Loucy (cell line): ENCODE measurements around the gene TPRA1.

Experiments used
- H2AFZ ChIP-seq: fragments of 200-600 bp; sonication (generic); 2 replicates; pipeline ENCODE4 v1.6.0; 2016; ENCODE audit warnings: antibody characterized with exemption, mild to moderate bottlenecking, low read length, moderate library complexity
- H3F3A ChIP-seq: fragments of 200-600 bp; 2 replicates; pipeline ENCODE4 v1.6.0; 2016; ENCODE audit warnings: antibody characterized with exemption, low read depth, mild to moderate bottlenecking
- H3K27me3 ChIP-seq: fragments of 200-600 bp; sonication (generic); 2 replicates; pipeline ENCODE4 v1.6.1; 2014; ENCODE audit warnings: low read length, mild to moderate bottlenecking; ENCODE audit not compliant: insufficient read depth, poor library complexity, severe bottlenecking
- H3K36me3 ChIP-seq: fragments of 200-600 bp; sonication (generic); 2 replicates; pipeline ENCODE4 v1.6.1; 2016; ENCODE audit warnings: low read length; ENCODE audit not compliant: insufficient read depth
- H3K4me1 ChIP-seq: fragments of 200-600 bp; sonication (generic); 2 replicates; pipeline ENCODE4 v1.5.1; 2014; ENCODE audit warnings: low read length, mild to moderate bottlenecking; ENCODE audit not compliant: insufficient read depth, poor library complexity, severe bottlenecking
- H3K4me2 ChIP-seq: fragments of 200-600 bp; sonication (generic); 2 replicates; pipeline ENCODE4 v1.6.0; 2014; ENCODE audit warnings: antibody characterized with exemption, low read length, low read depth, mild to moderate bottlenecking; ENCODE audit not compliant: poor library complexity, severe bottlenecking
- H3K4me3 ChIP-seq: fragments of 200-600 bp; sonication (generic); 2 replicates; pipeline ENCODE4 v1.5.1; 2014; ENCODE audit warnings: low read length, mild to moderate bottlenecking, mixed read lengths; ENCODE audit not compliant: poor library complexity, severe bottlenecking
- H3K79me2 ChIP-seq: fragments of 200-600 bp; sonication (generic); 2 replicates; pipeline ENCODE4 v1.6.1; 2014; ENCODE audit warnings: low read length; ENCODE audit not compliant: insufficient read depth
- H3K9ac ChIP-seq: fragments of 200-600 bp; sonication (generic); 2 replicates; pipeline ENCODE4 v1.6.0; 2014; ENCODE audit warnings: mild to moderate bottlenecking, low read depth, low read length, moderate library complexity; ENCODE audit not compliant: poor library complexity, severe bottlenecking
- H3K9me2 ChIP-seq: fragments of 200-600 bp; sonication (generic); replicated peaks from 2 replicates; pipeline ENCODE4 v1.6.1; 2016; ENCODE audit warnings: low read depth, low read length, mixed read lengths
- H3K9me3 ChIP-seq: fragments of 200-600 bp; sonication (generic); 2 replicates; pipeline ENCODE4 v1.6.1; 2014; ENCODE audit warnings: mild to moderate bottlenecking, antibody characterized with exemption, low read length, low read depth; ENCODE audit not compliant: insufficient read depth
- H4K20me1 ChIP-seq: fragments of 200-600 bp; sonication (generic); 2 replicates; pipeline ENCODE4 v1.6.0; 2014; ENCODE audit warnings: antibody characterized with exemption, low read length, mild to moderate bottlenecking; ENCODE audit not compliant: insufficient read depth, poor library complexity, severe bottlenecking
- EZH2phosphoT487 ChIP-seq: fragments of 200-600 bp; IDR thresholded peaks from 2 replicates; pipeline ENCODE4 v1.6.1; 2018; ENCODE audit warnings: antibody characterized with exemption, mild to moderate bottlenecking, moderate library complexity, borderline replicate concordance
- TF ChIP-seq, protein P1 (sequence below): fragments of 200-600 bp; sonication (generic); conservative IDR thresholded peaks from 2 replicates; pipeline ENCODE4 v1.5.1; 2014; ENCODE audit warnings: mild to moderate bottlenecking, antibody characterized with exemption, low read length

Gene TPRA1

DNA sequence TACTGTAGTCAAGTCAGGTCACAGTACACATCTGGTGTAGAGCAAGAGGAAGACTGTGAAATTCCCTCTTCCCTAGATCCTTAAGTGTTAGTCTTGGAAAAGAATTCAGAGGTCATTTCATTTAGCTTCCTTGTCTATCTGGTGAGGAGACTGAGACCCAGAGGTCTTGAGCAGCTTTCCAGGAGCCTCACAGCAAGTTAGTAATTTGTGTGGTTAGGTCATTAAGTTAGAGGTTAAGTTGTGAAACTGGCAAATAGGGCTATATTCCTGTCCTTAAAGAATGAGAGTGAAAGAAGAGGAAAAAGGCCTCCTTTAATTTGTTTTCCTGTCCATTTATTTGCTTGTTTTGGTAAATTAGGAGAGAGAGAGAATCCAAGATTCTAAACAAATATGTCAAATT lies 47.4 kb upstream of the TPRA1 start:
- Histone ChIP-seq H3K9ac (peak overlapping the region; percentile 4), H3K79me2 (no peaks in the 10 kb centered on the region), H3K9me3 (no peaks in the 10 kb centered on the region), H4K20me1 (no peaks in the 10 kb centered on the region), H2AFZ (peak overlapping the region; percentile 49), H3K4me3 (no peak overlapping the region), H3K4me2 (peak overlapping the region; percentile 59), H3K36me3 (no peaks in the 10 kb centered on the region), H3K4me1 (peaks cover 15% of the 10 kb centered on the region), H3F3A (no peaks in the 10 kb centered on the region), H3K27me3 (no peaks in the 10 kb centered on the region), H3K9me2 (no peaks in the 10 kb centered on the region)
- TF ChIP-seq EZH2phosphoT487 = no peak
- TF ChIP-seq, protein P1, sequence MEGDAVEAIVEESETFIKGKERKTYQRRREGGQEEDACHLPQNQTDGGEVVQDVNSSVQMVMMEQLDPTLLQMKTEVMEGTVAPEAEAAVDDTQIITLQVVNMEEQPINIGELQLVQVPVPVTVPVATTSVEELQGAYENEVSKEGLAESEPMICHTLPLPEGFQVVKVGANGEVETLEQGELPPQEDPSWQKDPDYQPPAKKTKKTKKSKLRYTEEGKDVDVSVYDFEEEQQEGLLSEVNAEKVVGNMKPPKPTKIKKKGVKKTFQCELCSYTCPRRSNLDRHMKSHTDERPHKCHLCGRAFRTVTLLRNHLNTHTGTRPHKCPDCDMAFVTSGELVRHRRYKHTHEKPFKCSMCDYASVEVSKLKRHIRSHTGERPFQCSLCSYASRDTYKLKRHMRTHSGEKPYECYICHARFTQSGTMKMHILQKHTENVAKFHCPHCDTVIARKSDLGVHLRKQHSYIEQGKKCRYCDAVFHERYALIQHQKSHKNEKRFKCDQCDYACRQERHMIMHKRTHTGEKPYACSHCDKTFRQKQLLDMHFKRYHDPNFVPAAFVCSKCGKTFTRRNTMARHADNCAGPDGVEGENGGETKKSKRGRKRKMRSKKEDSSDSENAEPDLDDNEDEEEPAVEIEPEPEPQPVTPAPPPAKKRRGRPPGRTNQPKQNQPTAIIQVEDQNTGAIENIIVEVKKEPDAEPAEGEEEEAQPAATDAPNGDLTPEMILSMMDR = no peak

DNA sequence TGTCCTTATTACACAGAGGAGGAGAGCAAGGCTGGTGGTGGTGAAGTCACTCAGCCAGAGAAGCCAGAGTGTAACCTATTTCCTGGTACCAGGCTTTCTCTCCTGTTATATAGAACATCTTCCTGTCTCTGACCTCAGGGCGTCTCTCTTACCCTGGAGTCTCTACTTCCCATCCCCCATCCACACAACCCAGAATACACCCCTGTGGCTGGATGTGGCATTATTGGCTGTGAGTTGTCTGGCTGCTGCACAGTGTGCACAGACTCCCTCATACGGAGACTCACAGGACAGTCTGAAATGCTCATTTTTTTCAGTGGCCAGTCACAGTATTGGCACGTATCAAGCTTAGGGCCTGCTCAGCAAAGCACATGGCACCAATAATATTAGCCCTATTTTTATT lies 47.0 kb upstream of the TPRA1 start:
- Histone ChIP-seq H3K79me2 (no peaks in the 10 kb centered on the region), H3K4me1 (peaks cover 15% of the 10 kb centered on the region), H3K9me3 (no peaks in the 10 kb centered on the region), H3F3A (no peaks in the 10 kb centered on the region), H3K9me2 (no peaks in the 10 kb centered on the region), H3K9ac (peak overlapping the region; percentile 43), H4K20me1 (no peaks in the 10 kb centered on the region), H3K27me3 (no peaks in the 10 kb centered on the region), H3K4me2 (peak overlapping the region; percentile 59), H3K36me3 (no peaks in the 10 kb centered on the region), H2AFZ (peak overlapping the region; percentile 49), H3K4me3 (peak overlapping the region; percentile 34)
- no peak for TF ChIP-seq EZH2phosphoT487
- TF ChIP-seq, protein P1 = peak; percentile 50

DNA sequence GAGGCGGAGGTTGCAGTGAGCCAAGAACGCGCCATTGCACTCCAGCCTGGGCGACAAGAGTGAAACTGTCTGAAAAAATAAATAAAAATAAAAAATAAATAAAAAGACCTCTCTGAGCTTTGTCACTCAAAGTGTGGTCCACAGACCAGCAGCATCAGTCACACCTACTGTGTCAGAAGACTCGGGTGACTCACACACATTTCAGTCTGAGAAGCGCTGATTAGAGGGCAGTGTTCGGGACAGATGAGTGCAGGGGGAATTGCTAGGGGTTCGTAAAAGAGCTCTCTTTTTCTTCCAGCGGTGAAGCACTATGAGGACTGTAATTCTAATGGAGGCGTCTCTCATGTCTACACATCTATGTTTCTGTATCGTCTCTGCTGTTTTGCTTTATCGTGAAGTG lies 44.1 kb upstream of the TPRA1 start:
- Histone ChIP-seq H3K9me2 (no peaks in the 10 kb centered on the region), H3K79me2 (no peaks in the 10 kb centered on the region), H3K4me2 (no peak overlapping the region), H3K9ac (no peak overlapping the region), H2AFZ (no peak overlapping the region), H3K4me3 (no peak overlapping the region), H3K36me3 (no peaks in the 10 kb centered on the region), H3K27me3 (no peaks in the 10 kb centered on the region), H3K4me1 (peaks cover 15% of the 10 kb centered on the region), H3K9me3 (no peaks in the 10 kb centered on the region), H3F3A (no peaks in the 10 kb centered on the region), H4K20me1 (no peaks in the 10 kb centered on the region)
- TF ChIP-seq, protein P1 = no peak
- no peak for TF ChIP-seq EZH2phosphoT487
